ENCODE data around the gene CD4. TPM values are rescaled to one million over a fixed set of nuclear protein-coding genes. Genes with fewer than 3 reads are reported as not detected.

Gene CD4
- total RNA-seq, 4 donors from 2014 or later, result 1.8 to 12.9 (median 3.8) TPM

GRCh38 chr12:6766651-6767349 lies 22.5 kb upstream of the CD4 start:
- peaks cover 20 to 26% of the 10 kb centered on the region in 2 donors for H3K4me1 ChIP-seq
- peak; percentile 69 to 73 for ATAC-seq
- H3K27ac ChIP-seq, result peak overlapping the region; percentile 78 to 89 (median 84)
- intact Hi-C loops (cut with DNase I; ENCODE audit: low total_unique reads), result loop anchor here (1.0 to 5.0 kb wide), 2 partner anchors 13 to 104 kb away; partner anchors contain the start of genes ING4 and MLF2
- H3K27me3 ChIP-seq, result peaks cover 0 to 9% (median 0%) of the 10 kb centered on the region in 3 donors
- peak in 1 of 2 donors; percentile 38 for TF ChIP-seq POLR2A (IDR thresholded peaks at IDR 0.05)
- peak; percentile 49 to 97 (median 81) for TF ChIP-seq CTCF (IDR thresholded peaks at IDR 0.05 in 4 of 5, conservative IDR thresholded peaks at IDR 0.05 in 1 of 5)
- peak; percentile 59 to 65 for DNase-seq
- H3K9me3 ChIP-seq, result no peaks in the 10 kb centered on the region
- no peaks in the 10 kb centered on the region for H3K36me3 ChIP-seq
- in situ Hi-C loops (cut with MboI; ENCODE audit: low sequenced_read_pairs in 4 of 4), result no loop called here
- H3K4me3 ChIP-seq, result peak overlapping the region; percentile 76 to 100 (median 88)

- peak overlapping the region; percentile 76 to 100 (median 88) for H3K4me3 ChIP-seq
- in situ Hi-C loops (cut with MboI; ENCODE audit: low sequenced_read_pairs in 4 of 4) (no loop called here), intact Hi-C loops (cut with DNase I; ENCODE audit: low total_unique reads) (loop anchor here (5.0 kb wide), 1 partner anchor 105 kb away; the partner anchor contains the start of gene ING4)
- H3K27ac ChIP-seq, result peak overlapping the region; percentile 78 to 89 (median 84)
- H3K4me1 ChIP-seq, result peaks cover 20 to 26% of the 10 kb centered on the region in 2 donors
- DNase-seq (no peak), ATAC-seq (no peak)
- H3K9me3 ChIP-seq, result no peaks in the 10 kb centered on the region
- no peaks in the 10 kb centered on the region for H3K36me3 ChIP-seq
- peaks cover 0 to 9% (median 0%) of the 10 kb centered on the region in 3 donors for H3K27me3 ChIP-seq
- TF ChIP-seq CTCF (IDR thresholded peaks at IDR 0.05 in 4 of 5, conservative IDR thresholded peaks at IDR 0.05 in 1 of 5) (no peak), POLR2A (IDR thresholded peaks at IDR 0.05) (no peak)
Observed at GRCh38 chr12:6767353-6768319, 21.7 kb upstream of the CD4 start.

- Histone ChIP-seq H3K36me3 (no peaks in the 10 kb centered on the region), H3K27ac (peak overlapping the region; percentile 78 to 89 (median 84)), H3K27me3 (peaks cover 0 to 9% (median 0%) of the 10 kb centered on the region in 3 donors), H3K9me3 (no peaks in the 10 kb centered on the region), H3K4me1 (peaks cover 20 to 26% of the 10 kb centered on the region in 2 donors), H3K4me3 (peak overlapping the region; percentile 76 to 100 (median 88))
- in situ Hi-C loops (cut with MboI; ENCODE audit: low sequenced_read_pairs in 4 of 4) (no loop called here), intact Hi-C loops (cut with DNase I; ENCODE audit: low total_unique reads) (loop anchor here (5.0 kb wide), 1 partner anchor 106 kb away; the partner anchor contains the start of gene ING4)
- DNase-seq (no peak), ATAC-seq (no peak)
- TF ChIP-seq POLR2A (IDR thresholded peaks at IDR 0.05) (no peak), CTCF (IDR thresholded peaks at IDR 0.05 in 4 of 5, conservative IDR thresholded peaks at IDR 0.05 in 1 of 5) (no peak)
Observed at GRCh38 chr12:6768437-6768914, 20.9 kb upstream of the CD4 start.

GRCh38 chr12:6768990-6769389 lies 20.3 kb upstream of the CD4 start:
- H3K27me3 ChIP-seq, result peaks cover 0 to 9% (median 0%) of the 10 kb centered on the region in 3 donors
- H3K4me1 ChIP-seq, result peaks cover 20% of the 10 kb centered on the region in 2 donors
- no peak for TF ChIP-seq POLR2A (IDR thresholded peaks at IDR 0.05)
- no peak for TF ChIP-seq CTCF (IDR thresholded peaks at IDR 0.05 in 4 of 5, conservative IDR thresholded peaks at IDR 0.05 in 1 of 5)
- DNase-seq, result no peak
- no peaks in the 10 kb centered on the region for H3K9me3 ChIP-seq
- peak overlapping the region in 2 of 4 donors; percentile 15 to 76 for H3K4me3 ChIP-seq
- peak overlapping the region; percentile 78 to 89 (median 84) for H3K27ac ChIP-seq
- in situ Hi-C loops (cut with MboI; ENCODE audit: low sequenced_read_pairs in 4 of 4) (no loop called here), intact Hi-C loops (cut with DNase I; ENCODE audit: low total_unique reads) (loop anchor here (5.0 kb wide), 1 partner anchor 107 kb away; the partner anchor contains the start of gene ING4)
- H3K36me3 ChIP-seq, result no peaks in the 10 kb centered on the region
- no peak for ATAC-seq
